ENCODE results near the gene APOBEC3C. TPM values are rescaled to one million over a fixed set of nuclear protein-coding genes. Genes with fewer than 3 reads are reported as not detected.
"Not testable (repeated sequence)": the region's sequence is repeated elsewhere in the genome, so short reads cannot be mapped to it uniquely, and the experiment has no call there.

The APOBEC3C gene
- polyA plus RNA-seq, 1 of the 3 experiments (the other 2 are of a cell fraction) = 11.7 TPM

GRCh38 chr22:39045136-39045535 is 31.1 kb downstream of the APOBEC3C start:
- H3K9ac ChIP-seq; H3K27ac ChIP-seq (ENCODE audit: low read depth in 2 of 2, low read length in 1 of 2); H3K79me2 ChIP-seq (ENCODE audit: insufficient read depth); H3K4me3 ChIP-seq (ENCODE audit: low read depth in 2 of 2, low read length in 1 of 2); H3K4me2 ChIP-seq; CTCF ChIA-PET; H4K20me1 ChIP-seq (ENCODE audit: insufficient read depth); H3K4me1 ChIP-seq (ENCODE audit: control insufficient read depth in 1 of 2, insufficient read depth in 2 of 2, low read depth in 1 of 2, low read length in 1 of 2); H3K9me3 ChIP-seq; H2AFZ ChIP-seq (ENCODE audit: low read depth); H3K36me3 ChIP-seq (replicated peaks in 1 of 2; ENCODE audit: control insufficient read depth in 1 of 2, insufficient read depth in 2 of 2, low read length in 1 of 2); POLR2A ChIA-PET; H3K27me3 ChIP-seq (ENCODE audit: insufficient read depth); H3F3A ChIP-seq (replicated peaks; ENCODE audit: insufficient read depth); DNase-seq; H3K9me2 ChIP-seq: not testable (repeated sequence)
- WGBS (ENCODE audit: low lambda C conversion rate) = 94% methylated on average over 8 of the region's 14 CpGs

- WGBS (ENCODE audit: low lambda C conversion rate) = 94% methylated on average over 7 of the region's 7 CpGs
Measured at GRCh38 chr22:39049486-39049885, 35.4 kb downstream of the APOBEC3C start.

GRCh38 chr22:39051844-39052495 is 37.9 kb downstream of the APOBEC3C start:
- H4K20me1 ChIP-seq (ENCODE audit: insufficient read depth); H3K27me3 ChIP-seq (ENCODE audit: insufficient read depth); H3K79me2 ChIP-seq (ENCODE audit: insufficient read depth); H3K4me1 ChIP-seq (ENCODE audit: control insufficient read depth in 1 of 2, insufficient read depth in 2 of 2, low read depth in 1 of 2, low read length in 1 of 2); H3F3A ChIP-seq (replicated peaks; ENCODE audit: insufficient read depth); H3K4me2 ChIP-seq; H3K9ac ChIP-seq; H3K9me2 ChIP-seq; H3K36me3 ChIP-seq (replicated peaks in 1 of 2; ENCODE audit: control insufficient read depth in 1 of 2, insufficient read depth in 2 of 2, low read length in 1 of 2); CTCF ChIA-PET; H2AFZ ChIP-seq (ENCODE audit: low read depth); DNase-seq; H3K4me3 ChIP-seq (ENCODE audit: low read depth in 2 of 2, low read length in 1 of 2); H3K27ac ChIP-seq (ENCODE audit: low read depth in 2 of 2, low read length in 1 of 2); H3K9me3 ChIP-seq; POLR2A ChIA-PET: not testable (repeated sequence)
- WGBS (ENCODE audit: low lambda C conversion rate) = 100% methylated on average over 5 of the region's 18 CpGs

More at GRCh38 chr22:39049486-39049885, 35.4 kb downstream of the APOBEC3C start:
- H3K27me3 ChIP-seq (ENCODE audit: insufficient read depth); H2AFZ ChIP-seq (ENCODE audit: low read depth); H3K4me2 ChIP-seq; H3K9me2 ChIP-seq; DNase-seq; H4K20me1 ChIP-seq (ENCODE audit: insufficient read depth); H3K4me3 ChIP-seq (ENCODE audit: low read depth in 2 of 2, low read length in 1 of 2); H3K9ac ChIP-seq; H3K4me1 ChIP-seq (ENCODE audit: control insufficient read depth in 1 of 2, insufficient read depth in 2 of 2, low read depth in 1 of 2, low read length in 1 of 2); H3K36me3 ChIP-seq (replicated peaks in 1 of 2; ENCODE audit: control insufficient read depth in 1 of 2, insufficient read depth in 2 of 2, low read length in 1 of 2); H3K79me2 ChIP-seq (ENCODE audit: insufficient read depth); H3F3A ChIP-seq (replicated peaks; ENCODE audit: insufficient read depth); H3K9me3 ChIP-seq; H3K27ac ChIP-seq (ENCODE audit: low read depth in 2 of 2, low read length in 1 of 2); POLR2A ChIA-PET: not testable (repeated sequence)
- CTCF ChIA-PET = interaction anchor here (1.8 kb wide), 1 partner anchor 122 kb away, joined by 4 read pairs; no protein-coding TSS in a partner anchor

- CTCF ChIA-PET = no interaction called here
- POLR2A ChIA-PET = no interaction called here
- H3K27me3 ChIP-seq (ENCODE audit: insufficient read depth) = no peaks in the 10 kb centered on the region
- TF ChIP-seq REST (IDR thresholded peaks at IDR 0.05; ENCODE audit: low read depth, low read length) (no peak), SMC3 (IDR thresholded peaks at IDR 0.05; ENCODE audit: low read depth, low read length) (no peak), JUND (IDR thresholded peaks at IDR 0.05) (no peak), ZBTB33 (IDR thresholded peaks at IDR 0.05; ENCODE audit: borderline replicate concordance, low read depth) (no peak), MAX (IDR thresholded peaks at IDR 0.05; ENCODE audit: low read depth) (no peak), POLR2AphosphoS5 (IDR thresholded peaks at IDR 0.05; ENCODE audit: low read depth, low read length) (no peak), FOXM1 (IDR thresholded peaks at IDR 0.05; ENCODE audit: low read depth) (no peak), TCF12 (IDR thresholded peaks at IDR 0.05) (no peak), USF2 (IDR thresholded peaks at IDR 0.05; ENCODE audit: borderline replicate concordance, low read depth, low read length) (no peak), RAD21 (IDR thresholded peaks at IDR 0.05; ENCODE audit: low read length) (no peak)
Measured at GRCh38 chr22:39055658-39056057, 41.6 kb downstream of the APOBEC3C start.

More at GRCh38 chr22:39055658-39056057, 41.6 kb downstream of the APOBEC3C start:
- no peaks in the 10 kb centered on the region for H3K9me3 ChIP-seq
- no peaks in the 10 kb centered on the region for H4K20me1 ChIP-seq (ENCODE audit: insufficient read depth)
- H3K27ac ChIP-seq (ENCODE audit: low read depth in 2 of 2, low read length in 1 of 2) = no peak overlapping the region
- H3K9ac ChIP-seq = no peak overlapping the region
- H3K79me2 ChIP-seq (ENCODE audit: insufficient read depth) = no peaks in the 10 kb centered on the region
- 67% methylated on average over 6 of the region's 11 CpGs for WGBS (ENCODE audit: low lambda C conversion rate)
- no peaks in the 10 kb centered on the region for H3K9me2 ChIP-seq
- H3K4me2 ChIP-seq = no peak overlapping the region
- no peaks in the 10 kb centered on the region for H3K36me3 ChIP-seq (replicated peaks in 1 of 2; ENCODE audit: control insufficient read depth in 1 of 2, insufficient read depth in 2 of 2, low read length in 1 of 2)
- DNase-seq = no peak
- no peaks in the 10 kb centered on the region for H3F3A ChIP-seq (replicated peaks; ENCODE audit: insufficient read depth)
- H3K4me3 ChIP-seq (ENCODE audit: low read depth in 2 of 2, low read length in 1 of 2) = no peak overlapping the region
- H2AFZ ChIP-seq (ENCODE audit: low read depth) = no peak overlapping the region
- no peaks in the 10 kb centered on the region for H3K4me1 ChIP-seq (ENCODE audit: control insufficient read depth in 1 of 2, insufficient read depth in 2 of 2, low read depth in 1 of 2, low read length in 1 of 2)
